OCI-LY1 (cell line): ENCODE measurements around the gene ZNF771.

ENCODE experiments used
- CTCF ChIP-seq: fragments of 200-600 bp; sonication (generic), shearing (Covaris generic); IDR thresholded peaks from 2 replicates; pipeline ENCODE4 v1.5.1; 2017; ENCODE audit warnings: mild to moderate bottlenecking, antibody characterized with exemption, low read length, moderate library complexity, mixed read lengths
- EZH2 ChIP-seq: fragments of 200-600 bp; sonication (generic), shearing (Covaris generic); IDR thresholded peaks from 2 replicates; pipeline ENCODE4 v1.8.0; 2017; ENCODE audit warnings: borderline replicate concordance, mixed run types, mild to moderate bottlenecking, antibody characterized with exemption, low read length, moderate library complexity, mixed read lengths

GRCh38 chr16:30379158-30379783 lies 28.1 kb upstream of the ZNF771 start:
- TF ChIP-seq CTCF (no peak), EZH2 (no peak)
